Hair follicle dermal papilla cell (primary cell): ENCODE results near the gene HMCES. TPM values are rescaled to one million over a fixed set of nuclear protein-coding genes. Genes with fewer than 3 reads are reported as not detected.

ENCODE experiments used
- small RNA-seq: library from RNA; depleted of rRNA; stranded (forward); fragments of <200 nt; gene quantifications from one replicate; pipeline ENCODE3, GENCODE V24; 2012
- total RNA-seq: library from RNA; depleted of rRNA; stranded (reverse); fragments of >200 nt; gene quantifications from 2 replicates; pipeline ENCODE4 v1.2.3, GENCODE V29; 2012

HMCES gene
- total RNA-seq = 9.6 and 9.9 TPM in 2 replicates

GRCh38 chr3:129278439-129278965 is at the start of gene HMCES:
HMCES (plus strand) TSS chr3:129278870; CDS start chr3:129279733, 863 bp downstream.

GRCh38 chr3:129249284-129250065 is 29.2 kb upstream of the HMCES start, which contains the start of gene COPG1:
COPG1 (plus strand) TSS chr3:129249606; CDS start chr3:129249710, 104 bp downstream.

Small RNA genes within 50 kb of the gene (small RNA-seq; reads per million reads assigned to genes)
- gene MIR6826 = not detected

Other genes starting within 250 kb of the HMCES start
- gene GP9, start 218.1 kb upstream of the HMCES start, total RNA-seq = not detected in 2 replicates
- gene RAB43, start 157.1 kb upstream of the HMCES start, total RNA-seq = 23.0 and 23.9 TPM in 2 replicates
- 24.5 and 29.1 TPM in 2 replicates for gene ISY1, start 117.8 kb upstream of the HMCES start, total RNA-seq
- 223 and 243 TPM in 2 replicates for gene CNBP, start 95.0 kb upstream of the HMCES start, total RNA-seq
- 402 and 424 TPM in 2 replicates for gene COPG1, start 29.3 kb upstream of the HMCES start, total RNA-seq
- gene EFCAB12, start 149.8 kb downstream of the HMCES start, total RNA-seq = under 0.01 TPM in 1 of 2 replicates, not detected in the other
- 26.5 and 38.5 TPM in 2 replicates for gene MBD4, start 161.1 kb downstream of the HMCES start, total RNA-seq
- gene IFT122, start 161.4 kb downstream of the HMCES start, total RNA-seq = 38.5 and 53.5 TPM in 2 replicates
- not detected in 2 replicates for gene RHO, start 249.8 kb downstream of the HMCES start, total RNA-seq